Bone marrow (tissue), 2 donors: ENCODE data around the gene GYPC.

Experiments used
- DNase-seq, 2 donors: peaks; one replicate each; lab custom pipeline; 2025; lab: John Stamatoyannopoulos, UW

Gene GYPC

GRCh38 chr2:126650994-126651393 lies 5.0 kb upstream of the GYPC start:
- no peak for DNase-seq

GRCh38 chr2:126652323-126652891 lies 3.6 kb upstream of the GYPC start:
- no peak for DNase-seq

GRCh38 chr2:126653109-126653508 lies 2.8 kb upstream of the GYPC start:
- no peak for DNase-seq

- no peak for DNase-seq
Measured at GRCh38 chr2:126653761-126654160, 2.2 kb upstream of the GYPC start.

GRCh38 chr2:126655051-126655450 lies 907 bp upstream of the GYPC start:
- DNase-seq = no peak

GRCh38 chr2:126656431-126657147 lies 631 bp downstream of the GYPC start:
- peak in 1 of 2 donors; percentile 18 for DNase-seq

GRCh38 chr2:126657148-126657635 lies 1.2 kb downstream of the GYPC start:
- DNase-seq = no peak

- peak; percentile 42 to 85 for DNase-seq
Measured at GRCh38 chr2:126657636-126658318, 1.8 kb downstream of the GYPC start.

GRCh38 chr2:126658319-126658904 lies 2.5 kb downstream of the GYPC start:
- DNase-seq = no peak

GRCh38 chr2:126658905-126659561 lies 3.1 kb downstream of the GYPC start:
- DNase-seq = peak in 1 of 2 donors; percentile 15

- no peak for DNase-seq
Measured at GRCh38 chr2:126659562-126660467, 3.9 kb downstream of the GYPC start.

- DNase-seq = no peak
Measured at GRCh38 chr2:126660971-126661370, 5.0 kb downstream of the GYPC start.

- DNase-seq = no peak
Measured at GRCh38 chr2:126661702-126662500, 5.9 kb downstream of the GYPC start.

- no peak for DNase-seq
Measured at GRCh38 chr2:126662621-126663020, 6.7 kb downstream of the GYPC start.

- DNase-seq = no peak
Measured at GRCh38 chr2:126663184-126663963, 7.4 kb downstream of the GYPC start.

GRCh38 chr2:126664234-126664633 lies 8.3 kb downstream of the GYPC start:
- DNase-seq = no peak

GRCh38 chr2:126664639-126665038 lies 8.7 kb downstream of the GYPC start:
- no peak for DNase-seq

- DNase-seq = no peak
Measured at GRCh38 chr2:126665483-126665882, 9.5 kb downstream of the GYPC start.

- no peak for DNase-seq
Measured at GRCh38 chr2:126668254-126668653, 12.3 kb downstream of the GYPC start.
